Activated CD8-positive, alpha-beta memory T cell treated with anti-CD3 and anti-CD28 coated beads, Interleukin-2, amount 50 U/mL, for 48 hours (primary cell): ENCODE results near the gene NBL1.

ENCODE experiments used
- DNase-seq: peaks from one replicate; pipeline ENCODE4 v3.0.0-alpha.2; 2020

The NBL1 gene

DNA sequence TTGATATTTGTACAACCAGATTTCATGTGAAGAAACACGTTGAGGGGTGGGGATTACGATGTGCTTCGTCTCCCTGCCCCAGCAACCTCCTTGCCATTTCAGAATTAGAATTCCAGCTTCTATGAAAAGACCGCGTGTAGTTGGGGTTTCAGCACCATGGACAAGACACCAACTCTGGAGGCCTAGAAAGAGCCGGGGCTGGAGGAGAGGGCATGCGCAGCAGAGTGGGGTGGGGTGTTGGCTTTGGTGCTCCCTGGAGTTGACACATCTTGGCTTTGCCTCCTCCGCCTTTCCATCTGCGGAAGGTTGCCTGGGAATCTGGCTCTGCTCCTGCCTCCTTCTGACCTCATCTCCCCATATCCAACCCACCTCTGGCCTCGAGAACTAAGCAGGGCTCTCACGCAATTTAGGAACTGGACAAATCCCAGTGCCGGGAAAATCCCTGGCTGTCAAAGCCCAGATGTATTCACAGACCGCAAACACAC, 32.4 kb downstream of the NBL1 start:
- DNase-seq, result no peak

DNA sequence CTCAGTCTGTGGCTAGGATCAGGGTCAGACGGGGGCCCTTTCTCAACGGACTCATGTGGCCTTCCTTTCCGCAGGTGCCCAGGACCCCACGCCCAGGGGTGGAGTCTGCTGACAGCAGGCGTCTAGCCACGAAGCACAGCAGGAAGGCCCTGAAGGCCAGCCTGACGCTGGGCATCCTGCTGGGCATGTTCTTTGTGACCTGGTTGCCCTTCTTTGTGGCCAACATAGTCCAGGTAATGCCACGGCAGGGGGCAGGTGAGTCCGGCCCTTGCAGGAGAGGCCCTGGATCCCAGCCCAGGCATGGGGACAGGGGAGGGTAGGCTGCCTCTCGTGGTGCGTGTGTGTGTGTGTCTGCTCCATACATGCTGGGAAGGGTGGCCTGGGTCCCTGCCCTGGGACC, 34.4 kb downstream of the NBL1 start:
- DNase-seq, result no peak

DNA sequence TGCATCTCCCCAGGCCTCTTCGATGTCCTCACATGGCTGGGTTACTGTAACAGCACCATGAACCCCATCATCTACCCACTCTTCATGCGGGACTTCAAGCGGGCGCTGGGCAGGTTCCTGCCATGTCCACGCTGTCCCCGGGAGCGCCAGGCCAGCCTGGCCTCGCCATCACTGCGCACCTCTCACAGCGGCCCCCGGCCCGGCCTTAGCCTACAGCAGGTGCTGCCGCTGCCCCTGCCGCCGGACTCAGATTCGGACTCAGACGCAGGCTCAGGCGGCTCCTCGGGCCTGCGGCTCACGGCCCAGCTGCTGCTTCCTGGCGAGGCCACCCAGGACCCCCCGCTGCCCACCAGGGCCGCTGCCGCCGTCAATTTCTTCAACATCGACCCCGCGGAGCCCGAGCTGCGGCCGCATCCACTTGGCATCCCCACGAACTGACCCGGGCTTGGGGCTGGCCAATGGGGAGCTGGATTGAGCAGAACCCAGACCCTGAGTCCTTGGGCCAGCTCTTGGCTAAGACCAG, 34.9 kb downstream of the NBL1 start:
- DNase-seq, result no peak

DNA sequence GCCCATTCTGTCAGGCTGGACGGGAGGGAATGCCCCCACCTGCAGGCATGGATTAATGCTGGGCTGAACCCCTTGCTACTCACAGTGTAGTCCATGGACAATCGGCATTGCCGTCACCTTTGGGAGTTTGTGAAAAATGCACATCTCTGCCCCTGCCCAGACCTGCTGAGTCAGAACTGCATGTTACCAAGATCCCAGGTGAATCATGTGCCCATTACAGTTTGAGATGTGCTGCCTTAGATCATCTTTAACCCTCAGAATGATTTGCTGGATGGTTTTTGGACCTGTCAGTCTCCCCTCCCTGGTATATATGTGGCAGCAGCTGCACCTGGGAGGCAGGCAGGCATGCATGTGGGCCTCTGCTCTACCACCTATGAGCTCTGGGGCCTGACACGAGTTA, 35.6 kb downstream of the NBL1 start:
- no peak for DNase-seq

DNA sequence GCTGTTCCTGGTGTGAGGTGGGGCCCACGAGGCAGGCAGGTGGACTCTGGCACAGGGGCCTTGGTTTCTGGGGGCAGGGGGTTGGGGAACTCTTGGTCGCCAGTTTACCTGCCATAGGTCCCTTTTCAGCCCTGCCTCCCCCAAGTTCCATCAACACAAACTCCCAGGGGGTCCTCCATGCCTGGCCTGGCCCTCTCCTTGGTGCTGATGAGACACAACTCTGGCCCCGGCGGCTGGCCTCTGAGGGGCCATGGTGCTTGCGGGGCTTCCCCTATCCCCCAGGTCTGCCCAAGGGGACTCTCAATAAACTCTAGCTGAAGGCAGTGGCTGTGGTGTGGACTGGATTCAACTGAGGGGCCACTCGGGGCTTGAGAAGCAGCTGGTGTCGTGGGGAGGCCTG, 36.5 kb downstream of the NBL1 start:
- DNase-seq, result no peak

DNA sequence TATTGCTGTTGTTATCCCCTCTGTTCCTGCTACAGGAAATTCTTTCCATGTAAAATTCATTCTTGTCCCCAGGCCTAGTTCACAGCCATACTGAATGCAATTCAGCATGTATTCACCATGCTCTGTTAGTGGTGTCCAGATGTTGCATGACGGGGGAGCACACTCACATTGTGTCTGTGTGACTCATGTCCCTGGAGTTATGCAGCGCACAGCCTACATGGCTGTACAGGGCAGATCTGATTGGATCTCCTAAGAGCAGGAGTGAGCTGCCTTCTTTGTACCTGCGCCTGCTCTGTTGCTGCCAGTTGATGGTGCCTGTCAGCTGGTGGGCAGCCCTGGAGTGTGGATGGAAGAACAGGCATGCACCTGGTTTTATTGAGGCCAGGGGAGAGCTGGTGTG, 38.1 kb downstream of the NBL1 start:
- DNase-seq, result no peak

DNA sequence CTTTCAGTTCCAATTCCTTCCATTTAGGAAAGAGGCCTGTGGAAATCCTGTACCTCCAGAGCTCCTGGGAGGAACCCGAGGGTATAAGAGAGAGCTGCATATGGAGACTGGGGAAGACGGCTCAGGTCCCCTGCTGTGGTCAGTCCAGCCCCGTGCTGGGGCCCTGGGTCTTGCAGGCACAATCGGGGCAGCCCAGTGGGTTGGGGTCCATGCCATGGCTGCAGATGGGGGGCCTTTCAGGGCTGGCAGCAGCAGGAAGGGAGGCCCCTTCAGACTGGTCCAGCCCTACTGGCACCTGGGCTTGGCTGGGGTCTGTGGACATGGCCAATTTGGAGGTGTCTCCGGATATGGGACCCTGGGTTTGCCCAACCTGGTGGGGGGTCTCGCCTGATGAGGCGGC, 38.8 kb downstream of the NBL1 start:
- no peak for DNase-seq

DNA sequence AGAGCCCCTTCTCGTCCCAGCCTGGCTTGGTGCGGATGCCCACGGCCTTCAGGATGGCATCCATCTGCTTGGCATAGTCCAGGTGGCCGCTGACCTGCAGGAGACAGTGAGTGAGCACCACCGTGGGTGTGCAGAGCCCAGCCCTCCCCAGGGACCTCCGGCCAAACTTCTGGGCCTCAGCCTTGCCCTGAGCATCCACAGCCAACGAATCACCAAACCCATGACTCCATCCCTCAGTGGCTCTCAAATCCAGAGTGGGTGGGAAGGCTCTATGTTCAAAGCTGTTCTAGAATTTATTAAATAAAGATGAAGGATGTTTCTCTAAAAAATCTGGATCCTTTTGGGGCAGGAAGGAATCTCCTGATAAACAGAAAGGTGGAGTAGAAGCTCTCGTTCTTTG, 39.2 kb downstream of the NBL1 start:
- no peak for DNase-seq

DNA sequence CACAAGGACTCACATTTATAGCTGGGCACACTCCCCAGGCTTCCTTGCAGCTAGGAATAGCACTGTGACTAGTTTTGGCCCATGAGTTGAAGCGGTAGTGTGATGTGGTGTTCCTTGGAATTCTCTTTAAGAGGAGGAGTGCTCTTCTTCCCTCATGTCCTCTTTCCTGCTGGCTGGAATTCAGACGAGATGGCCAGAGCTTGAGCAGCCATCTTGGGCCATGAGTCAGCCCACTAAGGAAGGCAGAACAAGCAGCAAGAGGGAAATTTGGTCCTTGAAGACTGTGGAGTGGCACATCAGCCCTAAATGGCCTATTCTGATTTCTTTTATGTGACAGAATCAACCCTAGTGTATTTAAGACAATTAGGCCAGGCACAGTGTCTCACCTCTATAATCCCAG, 40.6 kb downstream of the NBL1 start:
- DNase-seq, result no peak

DNA sequence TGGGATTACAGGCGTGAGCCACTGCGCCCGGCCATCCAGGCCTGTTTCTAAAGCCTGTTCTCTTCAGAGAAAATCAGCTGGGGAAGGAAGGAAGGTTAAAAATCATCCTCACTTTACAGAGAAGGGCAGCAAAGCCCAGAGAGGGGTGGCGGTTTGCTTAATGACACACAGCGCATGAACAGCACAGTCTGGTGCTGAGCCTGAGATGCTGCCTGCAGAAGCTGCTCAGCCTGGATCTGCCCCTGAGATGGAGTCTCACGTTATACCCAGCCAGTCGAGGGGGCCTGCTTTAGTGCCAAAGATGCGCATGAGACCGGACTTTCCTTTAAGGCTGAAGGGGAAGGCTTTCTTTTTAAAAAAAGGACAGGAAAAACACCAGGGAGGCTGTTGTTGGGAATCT, 41.9 kb downstream of the NBL1 start:
- no peak for DNase-seq

DNA sequence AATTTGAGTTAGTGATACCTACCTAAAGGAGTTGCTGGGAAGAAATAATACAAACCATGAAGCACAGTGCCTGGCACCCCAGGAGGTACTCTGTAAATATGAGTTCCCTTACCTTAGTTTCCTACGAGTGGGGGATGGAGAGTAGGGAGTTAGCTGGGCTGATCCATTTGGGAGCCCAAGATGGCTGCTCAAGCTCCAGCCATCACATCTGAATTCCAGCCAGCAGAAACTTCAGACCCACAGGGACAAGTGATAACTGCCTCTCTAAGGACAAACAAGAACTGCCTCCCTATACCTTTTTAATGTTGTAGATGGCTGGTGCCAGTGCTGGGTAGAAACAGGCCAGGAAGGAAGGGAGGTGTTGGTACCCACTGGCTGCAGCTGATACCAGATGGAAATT, 43.3 kb downstream of the NBL1 start:
- no peak for DNase-seq

DNA sequence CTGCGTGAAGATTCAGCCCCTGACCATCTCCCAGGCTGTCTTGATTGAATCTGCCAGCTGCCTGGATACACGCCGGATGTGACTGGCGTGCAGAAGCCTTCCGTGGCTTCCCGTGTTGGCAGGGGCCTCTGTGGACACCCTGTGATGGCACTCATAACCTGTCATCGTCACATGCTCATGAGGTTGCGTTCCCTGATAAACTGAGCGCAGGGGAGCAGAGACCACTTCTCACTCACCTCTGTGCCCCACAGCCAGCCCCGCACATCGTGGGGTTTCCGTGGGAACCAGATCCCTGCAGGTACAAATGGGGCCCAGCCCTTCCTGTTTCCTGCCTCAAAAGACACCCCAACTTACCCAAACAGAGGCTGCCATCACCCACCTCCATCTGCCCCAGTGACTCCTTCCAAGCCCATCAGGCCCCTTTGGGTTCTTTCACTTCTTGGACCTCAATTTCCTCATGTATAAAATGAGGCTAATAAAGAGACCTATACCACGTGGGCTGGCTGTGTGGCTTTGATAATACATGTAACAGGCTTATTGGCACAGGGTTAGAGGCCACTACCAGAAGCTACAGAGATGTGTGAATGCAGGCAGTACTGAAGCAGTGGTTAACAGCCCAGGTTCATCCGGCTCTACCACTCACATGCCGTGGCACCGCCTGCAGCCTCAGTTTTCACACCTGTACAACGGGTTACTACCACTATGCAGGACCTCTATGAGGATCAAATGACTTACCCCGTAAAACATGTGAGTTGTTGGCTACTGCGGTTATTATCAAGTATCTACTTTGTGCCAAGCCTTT, 44.1 kb downstream of the NBL1 start:
- peak; percentile 58 for DNase-seq

DNA sequence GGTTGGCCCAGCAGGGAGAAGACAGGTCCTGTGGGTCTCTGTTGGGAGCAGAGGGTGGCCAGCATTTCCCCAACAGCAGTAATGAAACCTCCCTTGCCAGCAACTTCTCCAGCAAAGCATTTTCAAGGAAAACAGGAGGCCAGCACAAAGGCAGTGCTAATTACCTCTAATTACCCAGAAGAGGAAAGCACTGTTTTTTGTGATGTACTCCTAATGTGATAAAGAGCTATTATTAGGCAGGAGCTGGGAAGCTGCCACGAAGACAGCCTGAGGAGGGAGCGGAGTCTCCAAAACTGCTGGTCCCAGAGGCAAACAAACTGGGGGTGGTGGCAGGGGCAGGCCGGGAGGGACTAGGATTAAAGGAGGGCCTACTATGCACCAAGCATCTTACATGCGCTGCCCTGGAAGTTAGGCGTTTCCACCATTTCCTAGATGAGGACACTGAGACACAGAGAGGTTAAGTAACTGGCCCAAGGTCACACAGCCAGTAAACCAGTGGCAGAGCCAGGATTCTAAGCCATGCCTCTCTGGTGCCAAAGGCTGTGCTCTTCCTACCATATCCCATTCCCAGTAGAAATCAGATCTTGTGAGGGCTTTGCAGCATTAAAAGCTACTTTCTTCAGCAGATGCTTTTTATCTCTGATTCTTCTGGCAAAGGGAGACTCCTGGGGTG, 45.1 kb downstream of the NBL1 start:
- DNase-seq, result no peak

DNA sequence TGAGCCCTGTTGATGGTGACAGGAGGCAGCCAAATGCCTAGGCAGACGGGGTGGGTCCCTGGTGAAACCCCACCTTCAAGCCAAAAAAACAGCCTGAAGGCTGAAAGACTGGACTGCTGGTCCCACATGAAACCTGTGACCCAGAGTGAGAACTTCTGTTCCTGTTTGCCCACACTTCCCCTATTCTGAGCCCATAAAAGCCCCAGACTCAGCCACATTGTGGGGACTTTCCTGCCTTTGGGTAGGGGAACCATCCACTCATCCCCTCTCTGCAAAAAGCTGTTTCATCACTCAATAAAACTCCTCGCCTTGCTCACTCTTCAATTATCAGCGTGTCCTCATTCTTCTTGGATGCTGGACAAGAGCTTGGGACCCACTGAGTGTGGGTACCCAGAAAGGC, 45.7 kb downstream of the NBL1 start:
- no peak for DNase-seq

DNA sequence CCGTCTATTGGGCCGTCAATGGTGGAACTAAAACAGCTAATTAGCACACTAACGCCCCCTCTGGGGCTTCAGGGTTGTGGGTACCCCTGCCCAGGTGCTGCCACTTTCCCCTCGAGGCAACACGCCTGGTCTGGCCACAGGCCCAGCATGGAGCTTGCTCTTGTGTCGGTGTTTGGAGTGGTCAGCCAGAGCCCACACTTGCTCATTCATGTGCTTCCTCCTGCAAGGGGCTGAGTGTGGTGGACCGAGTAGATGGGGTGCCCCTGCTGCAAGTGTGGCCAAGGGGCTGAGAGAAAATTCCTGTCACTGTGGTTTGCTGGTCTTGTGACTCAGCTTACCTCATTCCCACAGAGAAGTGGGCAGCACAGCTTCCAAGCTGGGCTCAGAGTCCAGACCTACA, 46.2 kb downstream of the NBL1 start:
- no peak for DNase-seq

DNA sequence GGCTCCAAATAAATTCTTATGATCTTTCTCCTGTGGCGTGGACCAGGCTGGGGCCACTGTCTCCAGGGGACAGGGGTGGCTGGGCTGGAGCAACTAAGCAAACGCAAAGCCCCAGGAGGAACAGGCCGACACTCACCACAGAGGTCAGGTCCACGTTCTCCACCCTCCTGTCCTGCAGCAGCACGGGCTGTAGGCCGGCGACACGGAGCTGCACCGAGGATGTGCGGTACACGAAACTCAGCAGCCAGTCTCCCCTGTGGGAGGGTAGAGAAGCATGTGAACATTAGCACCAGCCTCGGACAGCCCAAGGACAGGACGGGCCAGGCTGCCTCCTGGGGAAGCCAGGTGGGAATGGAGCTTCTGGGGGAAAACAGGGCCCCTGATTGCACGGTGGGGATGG, 50.2 kb downstream of the NBL1 start:
- no peak for DNase-seq

DNA sequence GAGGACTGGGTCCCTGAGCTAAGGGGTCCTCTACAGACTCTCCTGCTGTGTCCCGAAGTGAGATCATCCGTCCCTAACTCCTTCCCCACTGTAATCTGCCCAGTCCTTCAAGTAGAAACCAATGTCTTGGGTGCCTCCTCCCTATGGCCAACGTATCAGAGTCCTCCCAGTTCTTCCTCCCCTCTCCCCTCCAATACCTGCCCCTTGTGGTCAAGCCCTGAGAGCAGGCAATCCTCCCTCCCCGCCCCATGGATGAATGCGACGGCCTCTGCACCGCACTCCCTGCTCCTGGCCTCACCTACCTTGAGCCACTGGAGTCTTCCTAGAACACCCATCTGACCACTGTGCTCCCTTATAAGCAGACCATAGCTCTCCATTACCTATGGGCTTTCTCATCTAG, 51.7 kb downstream of the NBL1 start:
- DNase-seq, result no peak

DNA sequence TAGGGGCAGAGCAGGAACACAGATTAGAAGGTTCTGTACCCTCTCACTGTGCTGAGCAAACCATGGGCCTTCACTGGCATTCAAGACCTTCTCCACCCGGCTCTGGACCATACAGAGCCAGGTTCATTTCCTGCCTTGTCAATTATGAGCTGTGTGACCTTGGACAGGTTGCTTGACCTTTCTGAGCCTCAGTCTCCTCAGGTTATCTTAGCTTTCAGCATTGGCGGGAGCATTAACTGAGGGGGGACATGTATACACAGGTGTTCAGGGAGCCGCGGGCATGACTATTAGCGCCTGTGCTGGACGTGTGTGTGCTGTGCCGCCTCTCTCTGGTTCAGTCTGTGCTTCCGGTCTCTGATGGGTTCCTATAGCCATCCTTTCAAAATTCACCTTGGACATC, 52.7 kb downstream of the NBL1 start:
- DNase-seq, result no peak

DNA sequence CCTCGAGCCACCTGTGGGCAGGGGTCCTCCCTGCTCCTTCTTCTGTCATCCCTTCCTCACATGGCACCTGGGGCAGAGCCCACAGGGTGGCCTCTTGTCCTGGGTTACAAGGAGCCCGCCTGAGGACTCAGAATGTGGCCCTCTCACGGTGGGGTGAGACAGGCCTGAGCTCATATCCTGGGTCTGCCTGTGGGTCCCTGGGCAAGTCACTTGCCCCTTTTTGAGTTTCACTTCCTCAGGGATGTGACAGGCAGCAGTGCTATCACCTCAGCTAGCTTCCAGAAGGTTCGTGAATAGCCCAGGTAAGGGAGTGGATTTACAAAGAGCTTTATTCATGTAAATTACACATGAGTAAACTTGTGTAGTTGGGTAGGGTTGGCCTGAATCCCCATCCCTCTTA, 54.1 kb downstream of the NBL1 start:
- no peak for DNase-seq

DNA sequence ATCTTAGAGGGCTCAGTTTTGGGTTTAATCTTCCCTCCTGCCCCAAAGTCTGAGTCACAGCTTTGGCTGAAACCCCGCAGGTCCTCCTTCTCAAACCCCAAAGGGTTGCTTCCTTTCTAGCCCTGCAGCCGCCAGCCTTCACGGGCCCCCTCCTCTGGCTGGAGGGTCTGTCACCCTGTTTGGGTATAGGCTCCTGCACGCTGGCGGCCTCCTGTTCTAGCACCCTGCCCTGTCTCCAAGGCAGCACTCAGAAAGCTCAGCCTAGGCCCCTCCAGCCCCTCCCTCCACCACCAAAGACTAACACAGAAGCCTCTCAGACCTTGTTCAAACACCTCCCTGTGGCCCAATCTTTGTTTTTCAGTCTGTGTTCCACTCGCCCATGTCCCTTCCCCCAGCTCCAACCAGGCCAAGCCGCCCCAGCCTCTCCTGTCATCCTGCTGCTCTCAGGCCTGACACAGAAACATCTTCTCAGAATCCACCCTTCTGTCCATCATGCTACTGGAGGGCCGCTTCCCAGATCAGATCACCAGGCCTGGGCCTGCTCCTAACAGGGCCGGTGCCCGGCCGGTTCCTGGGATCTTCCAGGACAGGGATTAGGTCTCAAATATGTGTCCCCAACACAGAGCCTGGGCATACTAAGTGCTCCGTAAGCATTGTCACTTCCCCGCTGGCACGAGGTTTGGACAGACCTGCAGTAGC, 56.1 kb downstream of the NBL1 start:
- DNase-seq, result no peak

DNA sequence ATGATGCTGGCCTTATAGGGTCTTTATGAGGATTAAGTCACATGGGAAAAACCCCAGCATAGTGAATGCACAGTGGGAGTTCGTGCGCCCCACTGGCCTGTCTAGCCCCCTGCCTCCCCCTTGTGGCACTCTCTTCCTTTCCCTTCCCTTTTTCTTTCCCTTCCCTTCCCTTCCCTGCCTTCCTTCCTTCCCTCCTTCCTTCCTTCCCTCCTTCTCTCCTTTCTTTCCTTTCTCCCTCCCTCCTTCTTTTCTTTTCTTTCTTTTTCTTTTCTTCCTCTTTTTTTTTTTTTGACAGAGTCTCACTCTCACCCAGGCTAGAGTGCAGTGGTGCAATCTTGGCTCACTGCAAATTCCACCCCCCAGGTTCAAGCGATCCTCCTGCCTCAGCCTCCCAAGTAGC, 59.2 kb downstream of the NBL1 start:
- DNase-seq, result no peak

DNA sequence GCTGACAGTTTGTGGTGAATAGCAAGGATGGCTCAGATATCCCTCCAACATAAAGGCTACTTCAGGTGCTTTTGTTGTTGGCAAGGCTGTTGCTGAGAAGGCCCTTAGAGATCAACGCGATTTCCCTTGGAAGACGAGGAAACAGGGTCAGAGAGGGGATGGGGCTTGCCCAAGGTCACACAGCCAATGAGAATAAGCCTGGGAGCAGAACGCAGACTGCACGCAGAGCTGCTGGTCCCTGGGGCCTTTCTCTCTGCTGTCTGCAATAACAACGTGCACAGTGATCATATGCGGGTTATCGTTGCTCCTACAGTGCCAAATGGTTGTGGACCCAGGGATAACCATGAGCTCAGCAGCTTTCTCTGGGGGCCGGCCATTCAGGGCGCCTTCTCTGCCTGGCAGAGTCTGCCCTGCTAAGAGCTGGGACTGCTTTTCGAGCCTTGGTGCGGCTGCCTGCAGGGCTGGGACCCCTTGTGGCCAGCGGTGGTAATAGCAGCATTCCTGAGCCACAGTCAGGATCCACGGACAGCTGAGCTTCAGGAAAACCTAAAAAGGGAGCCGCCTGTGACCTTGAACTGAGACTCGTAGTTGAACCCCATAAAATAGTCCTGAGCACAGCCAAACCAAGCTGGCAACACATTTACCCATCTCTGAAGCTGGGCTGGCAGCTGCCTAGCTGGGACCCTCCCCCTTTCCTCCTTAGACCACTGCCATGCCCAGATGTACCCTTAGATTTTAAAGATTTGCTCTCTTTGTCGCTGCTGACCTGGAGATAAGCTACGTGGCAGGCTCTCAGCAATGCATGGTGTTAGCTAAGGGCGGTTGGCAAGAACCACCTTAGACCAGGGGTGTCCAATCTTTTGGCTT, 60.4 kb downstream of the NBL1 start:
- DNase-seq, result peak; percentile 81

DNA sequence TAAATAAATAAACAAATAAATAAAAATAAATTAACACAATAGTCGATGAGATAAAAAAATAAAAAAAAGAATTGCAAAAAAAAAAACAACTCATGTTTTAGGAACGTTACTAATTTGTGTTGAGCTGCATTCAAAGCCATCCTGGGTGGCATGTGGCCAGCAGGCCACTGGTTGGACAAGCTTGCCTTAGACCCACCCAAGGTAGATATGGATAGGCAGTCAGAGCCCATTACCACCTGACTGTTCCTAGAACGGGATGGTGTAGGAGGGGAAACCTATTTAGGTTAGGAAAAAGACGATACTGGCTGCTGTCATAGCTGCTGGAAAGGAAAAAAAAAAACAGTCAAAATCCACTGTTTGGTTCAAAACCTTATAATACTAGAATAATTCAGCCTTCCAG, 61.4 kb downstream of the NBL1 start:
- DNase-seq, result no peak
